HG02840 (cell line): ENCODE results near the gene PROK2.

ENCODE experiments used
- ATAC-seq: cut with Tn5 transposase; IDR thresholded peaks from one replicate; pipeline ENCODE4 v1.9.1; 2021; ENCODE audit warnings: mild to moderate bottlenecking, moderate library complexity, moderate number of reproducible peaks; ENCODE audit not compliant: unreplicated experiment, low FRiP score

PROK2 gene

GRCh38 chr3:71751602-71752001 is 33.3 kb downstream of the PROK2 start:
- ATAC-seq: no peak

GRCh38 chr3:71744738-71745137 is 40.2 kb downstream of the PROK2 start:
- ATAC-seq: no peak

GRCh38 chr3:71742621-71743020 is 42.3 kb downstream of the PROK2 start:
- no peak for ATAC-seq

- ATAC-seq: no peak
These were observed 50.1 kb downstream of the PROK2 start for GRCh38 chr3:71734881-71735280.

- no peak for ATAC-seq
These were observed 51.6 kb downstream of the PROK2 start for GRCh38 chr3:71733319-71733718.

GRCh38 chr3:71732637-71733036 is 52.3 kb downstream of the PROK2 start:
- no peak for ATAC-seq

- no peak for ATAC-seq
These were observed 56.2 kb downstream of the PROK2 start for GRCh38 chr3:71728632-71729342.

GRCh38 chr3:71726146-71726545 is 58.8 kb downstream of the PROK2 start:
- no peak for ATAC-seq

GRCh38 chr3:71725271-71725991 is 59.5 kb downstream of the PROK2 start, which contains the start of gene EIF4E3:
Gene EIF4E3, minus strand, starts transcription at chr3:71725402. Its CDS starts 35 bp downstream, at chr3:71725367.
- no peak for ATAC-seq

GRCh38 chr3:71724584-71725270 is 60.2 kb downstream of the PROK2 start:
- no peak for ATAC-seq

GRCh38 chr3:71724171-71724453 is 60.8 kb downstream of the PROK2 start:
- no peak for ATAC-seq

GRCh38 chr3:71723452-71724170 is 61.3 kb downstream of the PROK2 start:
- no peak for ATAC-seq

GRCh38 chr3:71722693-71723092 is 62.3 kb downstream of the PROK2 start:
- ATAC-seq: no peak
